Sigmoid colon (tissue), 7 donors: ENCODE results near the gene DKC1. TPM values are rescaled to one million over a fixed set of nuclear protein-coding genes. Genes with fewer than 3 reads are reported as not detected.

Experiments
- DNase-seq: peaks from one replicate; pipeline ENCODE4 v3.0.0-alpha.2; 2019
- H3K27ac ChIP-seq, 4 donors: fragments of 200-600 bp; sonication (generic); one replicate each; pipeline ENCODE4 v1.5.1; 2016 to 2019; ENCODE audit warnings: mild to moderate bottlenecking in 1 of 4
- H3K27me3 ChIP-seq, 3 donors: fragments of 200-600 bp; sonication (generic); one replicate each; pipeline ENCODE4 v1.5.1; 2019; ENCODE audit warnings: mild to moderate bottlenecking in 1 of 3
- H3K36me3 ChIP-seq, 4 donors: fragments of 200-600 bp; sonication (generic); one replicate each; pipeline ENCODE4 v1.5.1; 2016 to 2019
- H3K4me1 ChIP-seq, 4 donors: fragments of 200-600 bp; sonication (generic); one replicate each; pipeline ENCODE4 v1.5.1; 2017 to 2019
- H3K4me3 ChIP-seq, 4 donors: fragments of 200-600 bp; sonication (generic); one replicate each; pipeline ENCODE4 v1.5.1; 2017 to 2019; ENCODE audit warnings: mild to moderate bottlenecking in 2 of 4, moderate library complexity in 1 of 4
- H3K9me3 ChIP-seq, 4 donors: fragments of 200-600 bp in 3 of 4; sonication (generic) in 3 of 4; one replicate each; pipeline versions ENCODE4 v1.5.1 to v1.6.1; 2013 to 2019
- CTCF ChIP-seq, 4 experiments: fragments of 450-650 bp in 3 of 4; fragments of 200-600 bp in 1 of 4; IDR thresholded peaks; one replicate each; pipeline ENCODE4 v1.5.1; 2016 to 2019; ENCODE audit warnings: antibody characterized with exemption in 4 of 4, mild to moderate bottlenecking in 3 of 4, moderate library complexity in 2 of 4
- EP300 ChIP-seq, 4 donors: sonication (generic); formaldehyde crosslinking; IDR thresholded peaks; one replicate each; pipeline ENCODE4 v1.6.1; 2017; ENCODE audit warnings: antibody characterized with exemption in 4 of 4
- POLR2A ChIP-seq, 2 donors: fragments of 450-650 bp; IDR thresholded peaks; one replicate each; pipeline ENCODE4 v1.6.1; 2016; ENCODE audit warnings: antibody characterized with exemption in 2 of 2, mild to moderate bottlenecking in 2 of 2, moderate library complexity in 2 of 2
- POLR2AphosphoS5 ChIP-seq, 4 donors: sonication (generic); formaldehyde crosslinking; IDR thresholded peaks; one replicate each; pipeline ENCODE4 v1.6.1; 2017; ENCODE audit warnings: antibody characterized with exemption in 4 of 4
- WGBS, 2 donors: extraction: QIAGEN DNeasy Blood & Tissue Kit; methylation state at CpG; one replicate each; pipeline ENCODE4 v1.1.7; 2013; 5-methylcytosine and 5-hydroxymethylcytosine counted together
- intact Hi-C: fragments of 100-400 bp; cut with DNase I; formaldehyde crosslinking; loops from one replicate; pipeline ENCODE4 v1.15.1; 2023
- polyA plus RNA-seq, 3 donors: library from polyadenylated mRNA; stranded (reverse); fragments of 200-250 nt; gene quantifications; one replicate each; pipeline ENCODE4 v1.2.3, GENCODE V29; 2013
- total RNA-seq, 4 donors: library from RNA; depleted of rRNA; stranded (reverse); fragments of >200 nt; gene quantifications; one replicate each; pipeline ENCODE4 v1.1.0, GENCODE V29; 2016
- donor health status: healthy with polysubstance abuse.
- donor health status: Bipolar disorder and iron deficiency.
- donor health status: healthy.

DKC1 gene
- total and polyA plus RNA-seq, 7 donors = 18.2 to 47.5 (median 20.0) TPM

GRCh38 chrX:154799556-154800348 lies 37.1 kb downstream of the DKC1 start:
- 14 to 34% methylated on average over 9 of the region's 9 CpGs for WGBS, 2 donors
- intact Hi-C loops = loop anchor here (2.0 to 5.0 kb wide), 2 partner anchors 37 to 73 kb away; partner anchors contain the start of gene DKC1
- H3K4me1 ChIP-seq = peaks cover 0 to 31% (median 14%) of the 10 kb centered on the region in 4 donors
- H3K9me3 ChIP-seq = no peaks in the 10 kb centered on the region
- H3K36me3 ChIP-seq = no peaks in the 10 kb centered on the region
- no peak for DNase-seq
- H3K4me3 ChIP-seq = no peak overlapping the region
- peak overlapping the region; percentile 17 to 67 (median 44) for H3K27ac ChIP-seq
- no peaks in the 10 kb centered on the region for H3K27me3 ChIP-seq
- TF ChIP-seq POLR2A (IDR thresholded peaks at IDR 0.05) (no peak), EP300 (IDR thresholded peaks at IDR 0.05) (no peak), POLR2AphosphoS5 (IDR thresholded peaks at IDR 0.05) (no peak), CTCF (IDR thresholded peaks at IDR 0.05) (no peak)

- no peak for TF ChIP-seq POLR2A (IDR thresholded peaks at IDR 0.05)
- TF ChIP-seq EP300 (IDR thresholded peaks at IDR 0.05) = no peak
- TF ChIP-seq POLR2AphosphoS5 (IDR thresholded peaks at IDR 0.05) = no peak
- TF ChIP-seq CTCF (IDR thresholded peaks at IDR 0.05) = no peak
- H3K9me3 ChIP-seq = no peaks in the 10 kb centered on the region
- no peaks in the 10 kb centered on the region for H3K36me3 ChIP-seq
- no peaks in the 10 kb centered on the region for H3K27me3 ChIP-seq
- no peak for DNase-seq
- 30 to 55% methylated on average over 8 of the region's 8 CpGs for WGBS, 2 donors
- peak overlapping the region in 3 of 4 donors; percentile 17 to 67 (median 45) for H3K27ac ChIP-seq
- intact Hi-C loops = loop anchor here (5.0 kb wide), 1 partner anchor 38 kb away; the partner anchor contains the start of gene DKC1
- peaks cover 0 to 31% (median 14%) of the 10 kb centered on the region in 4 donors for H3K4me1 ChIP-seq
- H3K4me3 ChIP-seq = no peak overlapping the region
Observed at GRCh38 chrX:154800478-154801210, 38.0 kb downstream of the DKC1 start.

GRCh38 chrX:154802947-154803346 lies 40.3 kb downstream of the DKC1 start:
- no peak for TF ChIP-seq POLR2A (IDR thresholded peaks at IDR 0.05)
- TF ChIP-seq EP300 (IDR thresholded peaks at IDR 0.05) = no peak
- TF ChIP-seq CTCF (IDR thresholded peaks at IDR 0.05) = no peak
- no peak for TF ChIP-seq POLR2AphosphoS5 (IDR thresholded peaks at IDR 0.05)
- Histone ChIP-seq H3K36me3 (no peaks in the 10 kb centered on the region), H3K4me3 (no peak overlapping the region), H3K9me3 (no peaks in the 10 kb centered on the region), H3K4me1 (peaks cover 0 to 30% (median 14%) of the 10 kb centered on the region in 4 donors), H3K27me3 (no peaks in the 10 kb centered on the region), H3K27ac (no peak overlapping the region)
- 76 to 84% methylated on average over 2 of the region's 2 CpGs for WGBS, 2 donors
- intact Hi-C loops = loop anchor here (5.0 kb wide), 1 partner anchor 41 kb away; the partner anchor contains the start of gene DKC1
- DNase-seq = no peak

GRCh38 chrX:154804261-154804956 lies 41.7 kb downstream of the DKC1 start:
- Histone ChIP-seq H3K4me3 (peak overlapping the region; percentile 48 to 69 (median 67)), H3K27me3 (no peaks in the 10 kb centered on the region), H3K27ac (peak overlapping the region; percentile 80 to 83 (median 82)), H3K36me3 (no peaks in the 10 kb centered on the region), H3K9me3 (no peaks in the 10 kb centered on the region), H3K4me1 (peaks cover 0 to 24% (median 13%) of the 10 kb centered on the region in 4 donors)
- WGBS, 2 donors = 24 to 40% methylated on average over 7 of the region's 7 CpGs
- intact Hi-C loops = loop anchor here (5.0 kb wide), 1 partner anchor 42 kb away; the partner anchor contains the start of gene DKC1
- no peak for DNase-seq
- TF ChIP-seq EP300 (IDR thresholded peaks at IDR 0.05) (no peak), CTCF (IDR thresholded peaks at IDR 0.05) (no peak), POLR2A (IDR thresholded peaks at IDR 0.05) (no peak), POLR2AphosphoS5 (IDR thresholded peaks at IDR 0.05) (no peak)
